ENCODE measurements around the gene FREY1. TPM values are rescaled to one million over a fixed set of nuclear protein-coding genes. Genes with fewer than 3 reads are reported as not detected.

The FREY1 gene
- total and polyA plus RNA-seq, 2 of the 4 experiments (the other 2 are of a cell fraction) = 0.21 TPM; not detected in 1

DNA sequence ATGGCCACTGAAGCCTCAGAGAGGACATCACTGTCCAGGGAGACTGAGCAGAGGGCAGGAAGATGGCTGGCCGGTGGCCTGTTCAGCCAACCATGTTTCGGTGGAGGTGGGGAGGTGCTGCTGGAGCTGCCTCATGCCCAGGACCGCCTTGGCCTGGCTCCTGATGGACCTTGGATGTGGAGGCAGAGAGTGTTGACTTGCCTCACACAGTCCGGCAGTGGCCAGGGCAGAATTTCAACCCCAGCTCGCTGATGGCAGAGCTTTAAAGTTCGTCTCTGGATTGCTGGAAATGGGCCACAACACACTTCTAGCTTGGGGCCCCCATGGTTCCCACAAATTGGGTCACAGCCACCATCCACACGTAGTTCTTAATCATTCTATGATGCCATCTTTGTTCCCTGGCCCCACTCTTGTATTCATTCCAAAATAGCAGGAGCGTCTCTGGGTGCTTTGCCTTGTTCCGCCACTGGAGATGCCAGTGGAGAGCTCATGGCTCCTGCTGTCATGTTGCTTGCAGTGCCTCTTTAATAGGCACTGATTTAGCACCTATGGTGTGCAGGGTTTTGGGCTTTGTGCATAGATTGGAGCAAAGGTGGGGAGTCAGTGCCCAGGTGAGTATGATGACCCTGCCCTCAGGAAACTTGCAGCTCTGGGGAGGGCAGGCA lies 16.1 kb downstream of the FREY1 start:
- H3K9me1 ChIP-seq (ENCODE audit: insufficient read depth, low read length) = no peaks in the 10 kb centered on the region; the same call in 1 of the 2 replicates
- H3K4ac ChIP-seq (ENCODE audit: low read depth, low read length) = no peak overlapping the region
- no peak overlapping the region for H3K4me2 ChIP-seq (ENCODE audit: low read depth, low read length)
- ChIA-PET CTCF (no interaction called here), POLR2A (ENCODE audit: unreplicated experiment) (no interaction called here)
- dilution Hi-C loops (cut with HindIII; ENCODE audit: low sequenced_read_pairs, unreplicated experiment) = no loop called here
- no peak overlapping the region for H3K14ac ChIP-seq (replicated peaks; ENCODE audit: low read depth, low read length)
- no peak overlapping the region for H3K56ac ChIP-seq (ENCODE audit: extremely low read depth, insufficient read depth, low read length)
- no peak overlapping the region for H2BK5ac ChIP-seq (ENCODE audit: low read depth, low read length, poor library complexity, severe bottlenecking)
- H4K8ac ChIP-seq (ENCODE audit: low read depth in 2 of 2, low read length in 2 of 2) = no peak overlapping the region
- DNase-seq (no peak), ATAC-seq (ENCODE audit: low read depth) (no peak)
- peaks cover 48% of the 10 kb centered on the region for H3K27me3 ChIP-seq (ENCODE audit: control insufficient read depth, insufficient read depth, low read length)
- no peak overlapping the region for H3K18ac ChIP-seq (ENCODE audit: low read depth, low read length)
- 55% methylated on average over 5 of the region's 9 CpGs; no CpG with 5 or more reads in 1 of the 2 experiments for WGBS, 2 experiments (ENCODE audit: extremely low coverage in 2 of 2, insufficient read length in 1 of 2)
- H4K20me1 ChIP-seq (ENCODE audit: insufficient read depth, low read length) = peaks cover 3% of the 10 kb centered on the region
- H3K4me3 ChIP-seq (ENCODE audit: insufficient read depth, low read depth, low read length) = no peak overlapping the region
- H2BK20ac ChIP-seq (ENCODE audit: low read depth, low read length) = no peak overlapping the region
- H3K4me1 ChIP-seq (ENCODE audit: control insufficient read depth, insufficient read depth, low read length) = no peaks in the 10 kb centered on the region
- intact Hi-C loops (cut with micrococcal nuclease) = no loop called here
- no peak overlapping the region for H4K91ac ChIP-seq (ENCODE audit: insufficient read depth, low read depth, low read length)
- no peak overlapping the region for H2AK9ac ChIP-seq (replicated peaks; ENCODE audit: low read depth, low read length, poor library complexity)
- H3K23ac ChIP-seq (ENCODE audit: low read depth, low read length) = no peak overlapping the region
- in situ Hi-C loops (cut with MboI; ENCODE audit: low sequenced_read_pairs) = no loop called here
- no peaks in the 10 kb centered on the region for H3K36me3 ChIP-seq (ENCODE audit: control insufficient read depth, insufficient read depth, low read length)
- no peaks in the 10 kb centered on the region for H3K79me1 ChIP-seq (ENCODE audit: low read depth in 1 of 2, low read length in 2 of 2)
- no peak for TF ChIP-seq RCOR1 (IDR thresholded peaks at IDR 0.05; ENCODE audit: insufficient replicate concordance, low read length)
- no peak for TF ChIP-seq MAFK (IDR thresholded peaks at IDR 0.05; ENCODE audit: low read depth, low read length)
- no peak for TF ChIP-seq POLR2A (IDR thresholded peaks at IDR 0.05; ENCODE audit: low read depth, low read length)
- no peak for TF ChIP-seq RAD21 (IDR thresholded peaks at IDR 0.05; ENCODE audit: low read length)
- TF ChIP-seq, protein P1, sequence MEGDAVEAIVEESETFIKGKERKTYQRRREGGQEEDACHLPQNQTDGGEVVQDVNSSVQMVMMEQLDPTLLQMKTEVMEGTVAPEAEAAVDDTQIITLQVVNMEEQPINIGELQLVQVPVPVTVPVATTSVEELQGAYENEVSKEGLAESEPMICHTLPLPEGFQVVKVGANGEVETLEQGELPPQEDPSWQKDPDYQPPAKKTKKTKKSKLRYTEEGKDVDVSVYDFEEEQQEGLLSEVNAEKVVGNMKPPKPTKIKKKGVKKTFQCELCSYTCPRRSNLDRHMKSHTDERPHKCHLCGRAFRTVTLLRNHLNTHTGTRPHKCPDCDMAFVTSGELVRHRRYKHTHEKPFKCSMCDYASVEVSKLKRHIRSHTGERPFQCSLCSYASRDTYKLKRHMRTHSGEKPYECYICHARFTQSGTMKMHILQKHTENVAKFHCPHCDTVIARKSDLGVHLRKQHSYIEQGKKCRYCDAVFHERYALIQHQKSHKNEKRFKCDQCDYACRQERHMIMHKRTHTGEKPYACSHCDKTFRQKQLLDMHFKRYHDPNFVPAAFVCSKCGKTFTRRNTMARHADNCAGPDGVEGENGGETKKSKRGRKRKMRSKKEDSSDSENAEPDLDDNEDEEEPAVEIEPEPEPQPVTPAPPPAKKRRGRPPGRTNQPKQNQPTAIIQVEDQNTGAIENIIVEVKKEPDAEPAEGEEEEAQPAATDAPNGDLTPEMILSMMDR (conservative IDR thresholded peaks at IDR 0.05; ENCODE audit: low read depth, low read length) = no peak
- no peak for TF ChIP-seq CEBPB (IDR thresholded peaks at IDR 0.05; ENCODE audit: low read depth, low read length)
- TF ChIP-seq MXI1 (IDR thresholded peaks at IDR 0.05; ENCODE audit: borderline replicate concordance, low read depth, low read length) = no peak
- no peak for TF ChIP-seq MAZ (IDR thresholded peaks at IDR 0.05; ENCODE audit: borderline replicate concordance, low read depth, low read length)
- TF ChIP-seq NFE2L2 (IDR thresholded peaks at IDR 0.05; ENCODE audit: low read depth, low read length) = no peak
- no peak for TF ChIP-seq RFX5 (IDR thresholded peaks at IDR 0.05; ENCODE audit: low read depth, low read length)
- no peak for TF ChIP-seq FOS (IDR thresholded peaks at IDR 0.05; ENCODE audit: low read depth, low read length)
- no peak for TF ChIP-seq CHD1 (IDR thresholded peaks at IDR 0.05; ENCODE audit: low read depth, low read length)
- TF ChIP-seq, protein P2, sequence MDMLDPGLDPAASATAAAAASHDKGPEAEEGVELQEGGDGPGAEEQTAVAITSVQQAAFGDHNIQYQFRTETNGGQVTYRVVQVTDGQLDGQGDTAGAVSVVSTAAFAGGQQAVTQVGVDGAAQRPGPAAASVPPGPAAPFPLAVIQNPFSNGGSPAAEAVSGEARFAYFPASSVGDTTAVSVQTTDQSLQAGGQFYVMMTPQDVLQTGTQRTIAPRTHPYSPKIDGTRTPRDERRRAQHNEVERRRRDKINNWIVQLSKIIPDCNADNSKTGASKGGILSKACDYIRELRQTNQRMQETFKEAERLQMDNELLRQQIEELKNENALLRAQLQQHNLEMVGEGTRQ (IDR thresholded peaks at IDR 0.05; ENCODE audit: low read depth, low read length) = no peak
- TF ChIP-seq SMC3 (IDR thresholded peaks at IDR 0.05; ENCODE audit: low read depth, low read length) = no peak
- TF ChIP-seq, protein P3, sequence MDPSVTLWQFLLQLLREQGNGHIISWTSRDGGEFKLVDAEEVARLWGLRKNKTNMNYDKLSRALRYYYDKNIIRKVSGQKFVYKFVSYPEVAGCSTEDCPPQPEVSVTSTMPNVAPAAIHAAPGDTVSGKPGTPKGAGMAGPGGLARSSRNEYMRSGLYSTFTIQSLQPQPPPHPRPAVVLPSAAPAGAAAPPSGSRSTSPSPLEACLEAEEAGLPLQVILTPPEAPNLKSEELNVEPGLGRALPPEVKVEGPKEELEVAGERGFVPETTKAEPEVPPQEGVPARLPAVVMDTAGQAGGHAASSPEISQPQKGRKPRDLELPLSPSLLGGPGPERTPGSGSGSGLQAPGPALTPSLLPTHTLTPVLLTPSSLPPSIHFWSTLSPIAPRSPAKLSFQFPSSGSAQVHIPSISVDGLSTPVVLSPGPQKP (IDR thresholded peaks at IDR 0.05; ENCODE audit: borderline replicate concordance, low read depth, low read length) = no peak
- TF ChIP-seq BHLHE40 (IDR thresholded peaks at IDR 0.05; ENCODE audit: low read depth, low read length) = no peak
- no peak overlapping the region for H2BK15ac ChIP-seq (ENCODE audit: low read depth, low read length)
- H3K9ac ChIP-seq (ENCODE audit: low read depth, low read length) = no peak overlapping the region
- H2AK5ac ChIP-seq (ENCODE audit: low read depth, low read length) = no peak overlapping the region
- H3K27ac ChIP-seq (ENCODE audit: insufficient read depth, low read length) = no peak overlapping the region
- H2AFZ ChIP-seq (replicated peaks; ENCODE audit: low read length, poor library complexity) = no peak overlapping the region
- H3K9me3 ChIP-seq (ENCODE audit: control insufficient read depth, insufficient read depth, low read length) = no peaks in the 10 kb centered on the region
- no TSS peak for BruUV-seq (replicated peaks)
- no peak overlapping the region for H4K5ac ChIP-seq (ENCODE audit: low read depth, low read length)
- H2BK120ac ChIP-seq (ENCODE audit: low read depth, low read length) = no peak overlapping the region
